Suppressor macrophage treated with lipopolysaccharide for 4 hours (primary cell): ENCODE measurements around the gene OR51D1.

Source experiments
- DNase-seq: peaks from one replicate; pipeline ENCODE4 v3.0.0-alpha.2; 2020

The OR51D1 gene

DNA sequence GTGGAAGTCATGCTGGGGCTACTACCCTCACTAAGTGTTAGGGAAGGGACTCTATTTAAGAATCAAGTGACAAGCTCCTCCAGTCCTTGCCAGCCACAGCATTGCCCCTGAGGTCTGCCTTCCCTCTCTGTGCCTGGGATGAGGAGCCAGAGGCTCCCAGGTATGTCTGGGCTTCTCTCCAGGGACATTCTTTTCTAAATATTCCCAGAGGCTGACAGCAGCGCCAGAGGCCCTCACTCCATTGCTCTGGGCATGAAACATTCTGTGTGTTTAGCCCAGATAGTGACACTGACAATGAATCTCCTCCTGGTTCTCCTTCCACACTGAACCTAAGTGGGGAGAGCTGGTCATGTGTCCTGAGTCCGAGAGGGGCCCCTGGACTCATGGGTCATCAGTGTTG, 8.7 kb downstream of the OR51D1 start:
- DNase-seq = no peak

DNA sequence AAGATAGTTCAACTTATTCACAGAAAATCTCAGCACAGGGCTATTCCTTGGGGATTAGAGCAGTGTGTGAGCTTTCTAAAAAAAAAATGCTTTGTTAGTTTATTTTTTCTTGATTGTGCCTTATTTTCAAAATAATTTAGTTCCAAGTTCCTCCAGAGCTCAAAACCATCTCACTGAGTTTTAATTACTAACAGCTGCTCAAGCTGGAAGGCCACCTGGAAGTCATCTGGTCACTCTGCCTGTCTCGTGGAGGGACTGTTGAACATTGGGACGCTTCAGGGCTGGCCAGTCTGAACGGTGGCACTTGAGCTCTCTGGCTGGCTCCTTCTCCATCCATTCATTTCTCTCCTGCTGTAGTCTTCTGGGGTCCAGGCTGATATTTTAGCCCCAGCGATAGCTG, 10.5 kb downstream of the OR51D1 start:
- no peak for DNase-seq

DNA sequence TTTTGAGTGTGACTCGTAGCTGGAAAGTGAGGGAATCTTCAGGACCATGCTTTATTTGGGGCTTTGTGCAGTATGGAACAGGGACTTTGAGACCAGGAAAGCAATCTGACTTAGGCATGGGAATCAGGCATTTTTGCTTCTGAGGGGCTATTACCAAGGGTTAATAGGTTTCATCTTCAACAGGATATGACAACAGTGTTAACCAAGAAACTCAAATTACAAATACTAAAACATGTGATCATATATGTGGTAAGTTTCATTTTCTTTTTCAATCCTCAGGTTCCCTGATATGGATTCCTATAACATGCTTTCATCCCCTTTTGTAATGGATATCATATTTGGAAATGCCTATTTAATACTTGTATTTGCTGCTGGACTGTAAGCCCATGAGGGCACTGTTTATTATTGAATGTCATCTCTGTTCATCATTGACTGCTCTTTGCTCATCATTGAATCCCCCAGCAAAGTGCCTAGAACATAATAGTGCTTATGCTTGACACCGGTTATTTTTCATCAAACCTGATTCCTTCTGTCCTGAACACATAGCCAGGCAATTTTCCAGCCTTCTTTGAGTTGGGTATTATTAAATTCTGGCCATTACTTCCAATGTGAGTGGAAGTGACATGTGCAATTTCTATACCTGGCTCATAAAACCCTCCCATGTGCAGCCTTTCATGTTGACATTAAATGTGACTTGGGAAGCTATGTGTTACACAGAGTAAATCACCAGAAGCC, 17.5 kb downstream of the OR51D1 start:
- no peak for DNase-seq

DNA sequence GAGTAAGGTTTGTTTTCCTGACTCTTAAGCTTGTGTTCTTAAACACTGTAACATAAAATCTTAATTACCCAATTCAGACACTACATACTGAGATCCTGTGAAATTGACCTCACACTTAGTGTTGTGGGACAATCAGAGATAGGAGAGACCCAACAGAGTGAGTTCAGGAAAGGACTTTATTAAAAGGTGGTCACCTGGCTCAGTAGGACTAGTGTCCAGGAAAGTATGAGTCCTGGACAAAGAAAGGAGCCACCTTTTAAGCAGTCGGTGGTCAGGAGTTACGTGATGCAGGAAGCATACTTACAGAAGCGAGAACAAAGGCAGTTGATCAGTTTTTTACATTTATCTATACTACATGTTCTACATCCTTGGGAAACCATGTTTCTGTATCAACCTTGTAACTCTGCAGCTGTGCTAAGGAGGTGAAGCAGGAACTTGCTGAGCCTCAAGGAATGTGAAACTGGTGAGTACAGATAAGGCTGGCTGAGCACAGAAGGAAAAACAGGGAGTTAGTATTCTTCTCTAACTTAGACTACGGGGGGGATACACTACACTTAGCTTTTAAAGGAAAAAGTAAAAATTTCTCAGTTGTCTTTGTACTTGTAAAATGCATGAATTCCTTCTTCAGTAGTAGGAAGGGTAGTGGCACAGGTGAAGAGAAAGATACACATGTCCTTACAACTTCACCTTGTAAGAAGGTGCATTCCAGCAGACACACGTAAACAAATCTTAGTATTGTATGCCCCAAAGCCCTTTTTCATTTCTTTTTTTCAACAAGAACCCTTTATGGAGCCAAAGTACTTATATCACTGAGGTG, 21.6 kb downstream of the OR51D1 start:
- no peak for DNase-seq

DNA sequence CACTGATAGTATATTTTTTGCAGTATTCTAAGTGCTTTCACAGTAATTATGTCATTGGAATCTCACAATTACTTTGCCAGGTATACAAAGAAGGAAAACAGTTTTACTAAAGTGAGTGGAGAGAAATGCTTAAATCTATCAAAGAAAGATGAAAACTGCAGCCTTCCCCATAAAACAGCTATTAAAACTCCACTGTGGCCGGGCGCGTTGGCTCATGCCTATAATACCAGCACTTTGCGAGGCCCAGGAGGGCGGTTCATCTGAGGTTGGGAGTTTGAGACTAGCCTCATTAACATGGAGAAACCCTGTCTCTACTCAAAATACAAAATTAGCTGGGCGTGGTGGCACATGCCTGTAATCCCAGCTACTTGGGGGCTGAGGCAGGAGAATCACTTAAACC, 25.6 kb downstream of the OR51D1 start:
- no peak for DNase-seq

DNA sequence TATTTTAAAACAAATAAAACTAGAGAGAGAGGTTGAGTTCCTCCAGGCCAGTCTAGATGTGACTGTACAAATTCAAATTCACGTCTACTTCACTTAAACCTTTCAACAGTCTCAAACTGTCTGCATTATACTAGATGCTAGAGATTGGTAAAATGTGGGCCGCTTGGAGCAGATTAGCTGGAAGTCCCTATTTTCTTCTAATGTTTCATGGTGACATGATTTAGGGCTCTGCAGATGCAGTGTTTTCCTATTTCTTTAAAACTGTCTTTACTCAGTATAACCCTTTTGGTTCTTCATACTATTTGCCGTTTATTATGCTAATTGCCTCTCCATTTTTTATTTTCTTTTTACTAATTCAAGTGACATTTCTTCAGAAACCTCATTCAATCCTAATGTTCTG, 26.9 kb downstream of the OR51D1 start:
- DNase-seq = no peak

DNA sequence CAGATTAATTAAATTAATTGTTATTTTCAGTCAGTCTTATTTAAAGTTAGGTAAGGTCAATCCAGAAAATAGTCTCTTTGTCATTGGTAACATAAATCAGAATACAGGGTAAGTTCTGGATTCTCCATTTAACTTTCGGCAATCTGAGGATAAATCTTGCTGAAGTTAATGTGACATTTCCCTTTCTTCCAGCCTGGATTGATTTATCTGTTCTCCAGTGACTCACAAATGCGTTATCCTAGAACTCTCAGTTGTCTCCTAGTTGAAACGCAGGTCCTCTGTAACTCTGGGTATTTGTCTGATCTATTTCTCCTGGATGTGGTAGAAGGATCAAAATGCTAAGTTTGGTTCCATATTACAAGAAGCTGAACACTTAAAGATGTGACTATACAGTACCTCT, 27.5 kb downstream of the OR51D1 start:
- DNase-seq = no peak

DNA sequence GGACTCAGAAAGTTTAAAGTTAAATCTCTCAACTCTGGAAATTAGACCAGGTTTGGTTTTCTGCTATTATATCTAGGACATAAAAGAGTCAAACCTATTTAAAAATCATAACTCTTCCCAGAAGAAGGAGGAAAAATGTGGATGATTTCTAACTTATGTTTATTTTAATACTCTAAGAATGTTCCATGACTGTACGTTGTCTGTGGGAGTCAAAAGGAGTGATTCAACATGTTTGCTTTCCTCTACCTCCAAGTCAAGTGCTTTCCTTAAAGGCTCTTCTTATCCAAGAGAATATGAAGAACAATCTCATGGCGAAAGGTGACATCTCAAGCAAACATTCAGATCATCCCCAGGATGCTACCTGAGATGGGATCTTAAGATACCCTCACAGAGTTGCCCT, 28.1 kb downstream of the OR51D1 start:
- no peak for DNase-seq

DNA sequence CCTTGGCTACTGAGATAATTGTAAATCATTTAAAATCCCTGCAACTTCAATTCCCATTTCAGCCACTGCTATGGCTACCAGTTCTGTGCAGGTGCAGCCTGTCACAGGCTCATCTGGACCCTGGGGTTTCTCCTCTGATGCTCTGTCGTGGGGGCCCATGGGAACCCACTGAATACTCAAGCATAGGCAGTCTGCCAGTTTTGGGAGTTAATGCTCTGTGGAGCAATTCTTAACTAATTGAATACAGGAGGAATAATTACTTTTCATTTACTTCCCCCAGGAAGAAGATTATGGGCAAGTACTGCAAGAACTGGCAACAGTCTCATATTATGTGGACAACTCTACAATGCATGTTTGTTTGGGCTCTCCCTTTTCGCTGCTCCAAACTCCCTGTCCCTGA, 34.5 kb downstream of the OR51D1 start:
- no peak for DNase-seq

DNA sequence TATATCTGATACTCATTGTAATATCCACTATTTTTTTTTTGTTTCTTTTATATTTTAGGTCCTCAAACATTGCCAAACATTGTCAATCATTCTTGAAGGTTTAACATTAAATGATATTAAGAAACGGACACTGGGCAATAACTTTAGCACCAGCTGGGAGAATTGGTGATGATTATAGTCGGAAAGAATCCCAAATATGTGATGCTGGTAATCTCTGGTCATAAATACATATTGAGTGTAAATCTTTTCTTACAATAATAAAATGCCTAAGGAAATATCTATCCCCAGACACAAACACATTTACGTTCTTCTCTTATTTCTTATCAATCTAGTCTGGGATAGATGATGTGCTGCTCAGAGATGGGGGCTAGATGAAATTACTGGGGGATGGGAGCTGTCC, 35.2 kb downstream of the OR51D1 start:
- no peak for DNase-seq

DNA sequence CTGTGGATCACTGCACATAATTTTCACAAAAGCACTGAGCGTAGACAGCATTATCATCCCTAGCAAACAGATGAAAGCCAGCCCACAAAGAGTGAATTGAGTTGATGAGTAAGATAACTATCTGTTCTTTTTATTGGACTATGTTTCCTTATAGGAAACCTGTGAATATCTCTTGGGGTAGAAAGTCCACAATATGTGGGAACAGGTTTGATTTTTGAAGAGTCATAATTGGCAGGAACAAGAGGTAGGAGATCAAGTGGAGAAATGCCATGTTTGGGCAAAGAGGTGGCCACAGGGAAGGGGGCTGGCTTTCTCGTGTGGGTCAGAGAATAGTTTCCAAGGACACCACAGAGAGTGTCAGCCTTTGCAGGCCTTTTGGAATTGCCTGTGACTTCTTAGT, 36.5 kb downstream of the OR51D1 start:
- DNase-seq = no peak

DNA sequence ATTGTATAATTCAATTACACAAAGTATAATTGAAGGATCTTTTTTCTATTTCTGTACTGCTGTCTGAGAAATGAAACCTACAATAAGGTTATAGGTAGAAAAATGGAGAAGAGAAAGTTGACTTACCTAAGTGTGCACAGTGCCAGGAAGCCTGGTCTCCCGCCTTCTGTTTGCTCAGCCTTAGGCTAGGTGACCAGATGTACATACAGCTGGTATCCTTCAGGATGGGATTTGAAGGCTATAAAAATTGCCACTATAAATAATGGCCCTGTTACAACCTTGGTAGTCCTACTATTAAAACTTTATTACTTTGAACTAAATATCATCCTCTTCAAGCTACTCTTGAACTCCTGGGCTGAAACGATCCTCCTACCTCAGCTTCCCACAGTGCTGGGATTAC, 40.7 kb downstream of the OR51D1 start:
- no peak for DNase-seq

DNA sequence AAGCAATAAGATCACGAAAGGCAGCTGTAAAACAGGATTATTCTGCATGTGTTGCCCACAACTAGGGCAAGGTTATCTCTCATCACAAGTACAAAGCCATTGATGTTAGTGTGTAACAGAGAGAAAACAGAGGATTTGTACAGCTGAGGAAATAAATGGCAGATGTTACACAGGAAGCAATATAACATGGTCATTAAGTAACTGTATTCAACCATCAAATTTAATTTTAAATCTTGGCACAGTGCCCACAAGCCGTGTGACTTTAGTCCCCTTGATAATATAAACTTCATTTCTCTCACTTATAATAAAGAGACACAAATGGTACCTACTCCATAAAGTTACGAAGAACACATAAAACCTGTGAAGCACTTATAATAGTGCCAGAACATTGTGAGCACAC, 43.1 kb downstream of the OR51D1 start:
- no peak for DNase-seq

DNA sequence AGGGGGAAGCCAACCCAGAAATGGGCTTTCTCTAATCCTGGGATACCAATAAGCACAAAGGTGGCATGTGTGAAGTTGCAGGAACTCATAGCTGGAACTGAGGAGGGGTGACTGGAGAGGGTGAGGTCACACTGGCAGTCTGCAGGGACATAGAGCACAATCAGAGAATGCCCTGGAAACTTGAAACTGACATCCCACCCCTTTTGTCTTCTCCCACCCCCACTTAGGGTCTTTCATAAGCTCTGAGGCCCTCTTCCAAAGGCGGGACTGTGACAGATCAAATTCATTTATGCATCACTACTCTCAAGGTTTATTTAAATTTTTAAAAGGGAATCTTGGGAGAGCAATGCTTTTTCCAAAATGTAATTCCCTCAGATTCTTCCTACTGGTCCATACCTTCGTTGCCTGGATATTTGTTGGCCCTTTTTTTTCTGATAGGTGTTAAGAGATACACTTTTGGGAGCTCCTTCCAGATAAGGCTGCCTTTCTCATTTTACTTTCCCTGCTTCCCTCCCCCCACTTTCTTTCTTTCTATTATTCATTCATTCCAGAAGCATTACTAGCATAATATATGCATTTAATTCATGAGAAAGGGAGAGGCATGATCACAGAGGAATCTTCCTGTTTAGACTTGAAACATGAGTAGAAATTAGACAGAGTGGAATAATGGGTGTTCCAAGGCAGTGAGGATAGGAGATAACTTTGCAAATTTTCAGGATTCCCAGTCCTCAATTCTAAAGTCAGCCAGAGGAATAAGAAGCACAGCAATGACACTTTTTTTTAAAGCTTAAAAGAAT, 45.5 kb downstream of the OR51D1 start:
- no peak for DNase-seq

DNA sequence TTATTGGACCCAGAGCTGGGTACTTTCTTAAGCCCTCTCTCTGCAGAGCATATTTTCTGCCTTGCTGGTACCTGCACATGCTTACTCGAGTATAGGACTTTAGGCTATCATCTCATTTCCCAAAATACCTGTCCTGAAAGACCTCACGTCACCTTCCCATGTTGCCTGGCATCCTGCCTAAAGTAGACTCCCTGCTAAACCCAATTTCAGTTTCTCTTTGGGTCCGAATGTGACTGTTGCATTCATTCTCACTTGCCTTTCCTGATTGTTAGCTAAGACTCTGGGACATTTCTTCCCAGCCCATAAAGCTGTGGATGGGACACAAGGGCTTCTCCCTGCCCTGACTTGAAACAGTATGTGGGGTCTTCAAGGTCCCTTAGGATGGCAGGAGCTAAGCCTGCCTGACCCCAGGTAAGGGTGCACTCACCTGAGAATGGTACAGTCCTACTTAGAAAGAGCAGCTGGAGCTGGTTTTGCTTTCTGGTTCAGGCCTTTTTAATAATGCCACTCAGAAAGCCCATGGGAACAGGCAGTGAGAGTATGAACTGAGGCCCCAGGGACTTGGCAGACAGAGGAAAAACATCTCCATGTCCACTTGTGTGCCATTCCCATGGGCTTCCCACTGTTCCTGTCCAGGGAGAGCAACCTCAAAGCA, 47.5 kb downstream of the OR51D1 start:
- no peak for DNase-seq
